Measurements from ENCODE around the gene POLR1A. TPM values are rescaled to one million over a fixed set of nuclear protein-coding genes. Genes with fewer than 3 reads are reported as not detected.
A peak's percentile ranks its signal among the peaks of the same experiment; 100 is the strongest.

The POLR1A gene
- total and polyA plus RNA-seq, 5 experiments from 2014 or later = 1.1 to 22.9 (median 5.7) TPM

- H3K4me3 Mint-ChIP-seq = peak overlapping the region in 5 of 10 donors; percentile 36 to 88 (median 40)
- H3K9me3 Mint-ChIP-seq = peaks cover 0 to 2% (median 0%) of the 10 kb centered on the region in 9 donors
- ATAC-seq = no peak
- peaks cover 0 to 3% (median 0%) of the 10 kb centered on the region in 5 donors for H3K27me3 Mint-ChIP-seq
- H3K4me1 Mint-ChIP-seq = peaks cover 47 to 78% (median 73%) of the 10 kb centered on the region in 4 donors
- peaks cover 0 to 21% (median 19%) of the 10 kb centered on the region in 3 donors for H3K36me3 Mint-ChIP-seq
- POLR2A ChIA-PET = interaction anchor here (0.5 to 3.8 kb wide), 4 partner anchors 59 to 189 kb away, joined by 3 to 38 read pairs (median 4); partner anchors contain the start of gene ST3GAL5
- H3K27ac Mint-ChIP-seq = peak overlapping the region; percentile 98 to 100 (median 100)
- DNase-seq = no peak
Measured at GRCh38 chr2:86039963-86040655, 65.6 kb downstream of the POLR1A start.

DNA sequence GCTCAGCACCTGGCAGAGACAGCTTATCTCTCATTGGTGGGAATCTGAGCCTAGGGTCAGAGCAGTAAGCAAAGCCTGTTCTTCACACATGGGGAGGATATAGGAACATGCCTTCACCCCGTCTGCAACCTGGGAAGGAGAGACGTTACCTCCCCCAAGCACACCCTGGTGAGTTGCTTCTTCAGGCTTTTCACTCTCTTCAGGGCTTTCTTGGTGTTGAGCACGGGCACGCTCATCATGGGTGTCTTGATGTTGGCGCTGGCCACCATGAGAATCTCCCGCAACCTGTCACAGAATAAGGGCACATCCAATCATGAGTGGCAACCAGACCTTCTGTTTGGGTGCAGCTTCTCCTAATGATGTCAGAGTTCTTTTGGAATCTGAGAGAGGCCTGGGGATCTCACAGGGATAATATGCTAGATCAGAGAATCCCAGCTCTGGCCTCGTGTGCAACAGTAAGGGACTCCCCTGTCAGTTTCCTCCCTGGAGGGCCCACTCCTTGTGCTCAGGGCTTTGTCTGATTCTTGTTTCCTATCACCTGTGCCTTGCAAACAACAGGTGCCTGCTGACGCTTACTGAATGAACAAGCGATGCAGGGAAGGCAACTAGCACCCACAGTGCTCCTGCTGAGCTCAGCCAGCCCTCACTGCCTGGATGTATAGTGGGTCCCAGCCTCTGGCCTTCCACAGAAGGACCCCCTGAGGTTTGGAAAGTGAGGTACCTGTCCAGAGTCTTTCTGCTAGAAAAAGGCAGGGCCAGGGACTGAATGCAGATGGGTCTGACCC is 66.3 kb downstream of the POLR1A start:
- peak in 5 of 10 donors; percentile 17 to 54 (median 44) for DNase-seq
- Mint-ChIP-seq H3K9me3 (peaks cover 0 to 2% (median 0%) of the 10 kb centered on the region in 9 donors), H3K4me1 (peaks cover 47 to 85% (median 81%) of the 10 kb centered on the region in 4 donors), H3K36me3 (peaks cover 0 to 15% (median 13%) of the 10 kb centered on the region in 3 donors), H3K27ac (peak overlapping the region; percentile 98 to 100 (median 100)), H3K4me3 (peak overlapping the region in 8 of 10 donors; percentile 42 to 89 (median 84)), H3K27me3 (peaks cover 0 to 3% (median 0%) of the 10 kb centered on the region in 5 donors)
- POLR2A ChIA-PET = interaction anchor here (0.5 to 3.8 kb wide), 3 partner anchors 59 to 151 kb away, joined by 3 to 38 read pairs (median 6); partner anchors contain the start of gene ST3GAL5
- no peak for ATAC-seq

GRCh38 chr2:86038291-86039081 is 67.2 kb downstream of the POLR1A start:
- Mint-ChIP-seq H3K27me3 (peaks cover 0 to 3% (median 0%) of the 10 kb centered on the region in 5 donors), H3K4me3 (peak overlapping the region; percentile 67 to 89 (median 84)), H3K4me1 (peaks cover 51 to 94% (median 89%) of the 10 kb centered on the region in 4 donors), H3K9me3 (peaks cover 0 to 2% (median 0%) of the 10 kb centered on the region in 9 donors), H3K27ac (peak overlapping the region; percentile 98 to 100 (median 100)), H3K36me3 (peaks cover 0 to 11% (median 9%) of the 10 kb centered on the region in 3 donors)
- POLR2A ChIA-PET = interaction anchor here (0.8 to 5.7 kb wide), 5 partner anchors 9 to 211 kb away, joined by 3 to 106 read pairs (median 6); partner anchors contain the start of gene ST3GAL5
- peak in 9 of 10 donors; percentile 47 to 95 (median 89) for DNase-seq
- ATAC-seq = peak; percentile 59 to 71

GRCh38 chr2:86037795-86038192 is 67.9 kb downstream of the POLR1A start:
- H3K9me3 Mint-ChIP-seq = peaks cover 0 to 2% (median 0%) of the 10 kb centered on the region in 9 donors
- peak overlapping the region; percentile 98 to 100 (median 100) for H3K27ac Mint-ChIP-seq
- peaks cover 51 to 99% (median 95%) of the 10 kb centered on the region in 4 donors for H3K4me1 Mint-ChIP-seq
- ATAC-seq (peak in 1 of 2 donors; percentile 6), DNase-seq (no peak)
- peak overlapping the region; percentile 67 to 89 (median 84) for H3K4me3 Mint-ChIP-seq
- peaks cover 0 to 3% (median 0%) of the 10 kb centered on the region in 5 donors for H3K27me3 Mint-ChIP-seq
- POLR2A ChIA-PET = interaction anchor here (1.2 to 5.7 kb wide), 7 partner anchors 8 to 403 kb away, joined by 3 to 106 read pairs (median 6); partner anchors contain the start of genes KDM3A and ST3GAL5
- H3K36me3 Mint-ChIP-seq = peaks cover 0 to 10% (median 7%) of the 10 kb centered on the region in 3 donors

- Mint-ChIP-seq H3K27ac (peak overlapping the region; percentile 98 to 100 (median 100)), H3K4me3 (peak overlapping the region; percentile 74 to 89 (median 86)), H3K9me3 (peaks cover 0 to 2% (median 0%) of the 10 kb centered on the region in 9 donors), H3K4me1 (peaks cover 51 to 99% (median 95%) of the 10 kb centered on the region in 4 donors), H3K36me3 (peaks cover 0 to 9% (median 7%) of the 10 kb centered on the region in 3 donors), H3K27me3 (peaks cover 0 to 3% (median 0%) of the 10 kb centered on the region in 5 donors)
- POLR2A ChIA-PET = interaction anchor here (0.8 to 5.7 kb wide), 10 partner anchors 8 to 404 kb away, joined by 3 to 106 read pairs (median 4); partner anchors contain the start of genes KDM3A, POLR1A, PTCD3 and ST3GAL5
- DNase-seq (peak in 3 of 10 donors; percentile 9 to 39 (median 30)), ATAC-seq (no peak)
Measured at GRCh38 chr2:86037141-86037794, 68.4 kb downstream of the POLR1A start.

- Mint-ChIP-seq H3K4me3 (peak overlapping the region; percentile 74 to 89 (median 84)), H3K27ac (peak overlapping the region; percentile 98 to 100 (median 100)), H3K36me3 (peaks cover 0 to 12% (median 11%) of the 10 kb centered on the region in 3 donors), H3K4me1 (peaks cover 53 to 99% (median 92%) of the 10 kb centered on the region in 4 donors), H3K9me3 (peaks cover 0 to 2% (median 0%) of the 10 kb centered on the region in 9 donors), H3K27me3 (peaks cover 0 to 3% (median 0%) of the 10 kb centered on the region in 5 donors)
- DNase-seq (peak in 1 of 10 donors; percentile 34), ATAC-seq (peak; percentile 4 to 12)
- POLR2A ChIA-PET = interaction anchor here (0.8 to 5.7 kb wide), 14 partner anchors 17 to 497 kb away, joined by 3 to 106 read pairs (median 4); partner anchors contain the start of genes KDM3A, MAT2A, POLR1A and PTCD3
Measured at GRCh38 chr2:86036669-86037138, 69.0 kb downstream of the POLR1A start.

DNA sequence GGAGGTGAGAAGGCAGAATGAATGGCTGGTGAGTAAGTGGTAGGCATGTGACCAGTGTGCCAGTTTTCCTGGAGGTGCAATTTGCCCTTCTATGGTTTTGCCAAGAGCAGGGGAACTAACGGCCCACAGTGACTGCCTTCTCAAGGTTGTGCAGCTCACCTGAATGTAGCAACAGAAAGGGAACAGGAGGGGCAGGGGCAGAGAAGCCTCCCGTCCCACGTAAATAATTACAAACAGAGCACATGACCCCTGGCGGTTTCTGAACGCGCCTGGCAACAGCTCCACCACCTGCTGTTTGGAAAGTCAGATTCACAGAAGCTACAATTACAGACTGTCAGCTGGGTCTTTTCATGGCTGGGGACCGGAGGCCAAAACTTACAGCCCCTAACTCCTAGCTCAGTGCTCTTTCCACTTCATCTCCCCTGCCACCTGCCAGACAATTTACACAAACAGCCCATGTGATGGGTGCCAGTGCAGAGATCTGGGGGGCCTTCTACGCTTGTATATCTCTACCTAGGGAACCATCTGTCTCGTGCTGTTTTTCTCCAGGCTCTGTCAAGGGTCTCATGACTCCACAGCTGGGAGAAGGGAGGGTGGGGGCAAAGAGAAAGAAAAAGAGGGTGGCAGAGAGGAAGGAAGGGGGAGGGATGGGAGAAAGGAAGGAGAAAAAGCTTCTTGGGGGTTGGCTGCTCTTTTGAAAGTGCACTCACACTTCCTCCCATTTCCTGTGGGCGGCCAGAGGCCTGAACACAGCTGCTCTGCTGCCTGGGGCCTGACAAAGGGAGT is 69.6 kb downstream of the POLR1A start:
- DNase-seq = peak; percentile 39 to 88 (median 76)
- Mint-ChIP-seq H3K4me1 (peaks cover 51 to 96% (median 87%) of the 10 kb centered on the region in 4 donors), H3K27ac (peak overlapping the region; percentile 98 to 100 (median 100)), H3K4me3 (peak overlapping the region; percentile 74 to 89 (median 84)), H3K36me3 (peaks cover 0 to 17% (median 15%) of the 10 kb centered on the region in 3 donors), H3K27me3 (peaks cover 0 to 2% (median 0%) of the 10 kb centered on the region in 5 donors), H3K9me3 (peaks cover 0 to 2% (median 0%) of the 10 kb centered on the region in 9 donors)
- peak; percentile 43 to 63 for ATAC-seq
- POLR2A ChIA-PET = interaction anchor here (0.7 to 5.7 kb wide), 17 partner anchors 22 to 709 kb away, joined by 3 to 106 read pairs (median 4); partner anchors contain the start of genes IMMT, KDM3A, MAT2A and POLR1A

GRCh38 chr2:86035376-86035882 is 70.3 kb downstream of the POLR1A start:
- peaks cover 3 to 23% (median 21%) of the 10 kb centered on the region in 3 donors for H3K36me3 Mint-ChIP-seq
- ATAC-seq (no peak), DNase-seq (peak in 4 of 10 donors; percentile 14 to 24 (median 19))
- H3K4me1 Mint-ChIP-seq = peaks cover 47 to 89% (median 80%) of the 10 kb centered on the region in 4 donors
- peaks cover 0 to 2% (median 0%) of the 10 kb centered on the region in 9 donors for H3K9me3 Mint-ChIP-seq
- POLR2A ChIA-PET = interaction anchor here (0.8 to 5.7 kb wide), 13 partner anchors 21 to 708 kb away, joined by 3 to 106 read pairs (median 4); partner anchors contain the start of genes IMMT, MAT2A and ST3GAL5
- H3K27me3 Mint-ChIP-seq = no peaks in the 10 kb centered on the region
- peak overlapping the region; percentile 74 to 89 (median 84) for H3K4me3 Mint-ChIP-seq
- peak overlapping the region; percentile 98 to 100 (median 100) for H3K27ac Mint-ChIP-seq

GRCh38 chr2:86033751-86034692 is 71.7 kb downstream of the POLR1A start:
- H3K27ac Mint-ChIP-seq = peak overlapping the region; percentile 98 to 100 (median 100)
- POLR2A ChIA-PET = interaction anchor here (0.8 to 5.7 kb wide), 8 partner anchors 34 to 207 kb away, joined by 3 to 106 read pairs (median 8); partner anchors contain the start of gene ST3GAL5
- ATAC-seq (no peak), DNase-seq (peak in 1 of 10 donors; percentile 19)
- peaks cover 41 to 75% (median 67%) of the 10 kb centered on the region in 4 donors for H3K4me1 Mint-ChIP-seq
- H3K9me3 Mint-ChIP-seq = peaks cover 0 to 2% (median 0%) of the 10 kb centered on the region in 9 donors
- H3K27me3 Mint-ChIP-seq = no peaks in the 10 kb centered on the region
- peak overlapping the region; percentile 33 to 86 (median 70) for H3K4me3 Mint-ChIP-seq
- peaks cover 3 to 37% (median 32%) of the 10 kb centered on the region in 3 donors for H3K36me3 Mint-ChIP-seq

All from naive thymus-derived CD8-positive, alpha-beta T cell (primary cell).